Skeletal muscle tissue (tissue), 4 donors: Measurements from ENCODE around the gene CFAP410. TPM values are rescaled to one million over a fixed set of nuclear protein-coding genes. Genes with fewer than 3 reads are reported as not detected.
"Not testable (repeated sequence)": the region's sequence is repeated elsewhere in the genome, so short reads cannot be mapped to it uniquely, and the experiment has no call there.

ENCODE experiments used
- H3K27ac ChIP-seq: one replicate; pipeline ENCODE4 v1.7.0; 2013; ENCODE audit warnings: mild to moderate bottlenecking, low read depth, low read length, inconsistent platforms
- H3K27me3 ChIP-seq, 3 donors: one replicate each; pipeline ENCODE4 v1.7.0; 2013; ENCODE audit warnings: low read length in 3 of 3; ENCODE audit not compliant: control insufficient read depth in 3 of 3, insufficient read depth in 3 of 3
- H3K36me3 ChIP-seq, 3 donors: one replicate each; pipeline ENCODE4 v1.7.0; 2013; ENCODE audit warnings: low read length in 3 of 3; ENCODE audit not compliant: control insufficient read depth in 3 of 3, insufficient read depth in 3 of 3
- H3K4me1 ChIP-seq, 3 donors: one replicate each; pipeline ENCODE4 v1.7.0; 2013; ENCODE audit warnings: low read length in 3 of 3, mild to moderate bottlenecking in 3 of 3; ENCODE audit not compliant: control insufficient read depth in 3 of 3, insufficient read depth in 3 of 3
- H3K4me3 ChIP-seq, 3 donors: one replicate each; pipeline ENCODE4 v1.7.0; 2013; ENCODE audit warnings: low read length in 3 of 3
- H3K9ac ChIP-seq, 3 donors: one replicate each; pipeline ENCODE4 v1.7.0; 2013; ENCODE audit warnings: low read length in 3 of 3, mild to moderate bottlenecking in 3 of 3, moderate library complexity in 2 of 3, low read depth in 1 of 3
- H3K9me3 ChIP-seq, 3 donors: one replicate each; pipeline ENCODE4 v1.7.0; 2013; ENCODE audit warnings: low read length in 3 of 3; ENCODE audit not compliant: control insufficient read depth in 3 of 3
- total RNA-seq: library from RNA; depleted of rRNA; stranded (reverse); fragments of >200 nt; gene quantifications from one replicate; pipeline ENCODE4 v1.2.3, GENCODE V29; 2014
- donor health status: Osteomylitis.

CFAP410 gene
- total RNA-seq, 1 donor from 2014 or later, result 11.0 TPM

GRCh38 chr21:44310628-44311507 lies 28.3 kb downstream of the CFAP410 start:
- Histone ChIP-seq H3K9ac (no peak overlapping the region), H3K27ac (no peak overlapping the region), H3K4me3 (no peak overlapping the region), H3K27me3 (no peaks in the 10 kb centered on the region), H3K4me1 (no peaks in the 10 kb centered on the region), H3K36me3 (peaks cover 23 to 36% (median 24%) of the 10 kb centered on the region in 3 donors), H3K9me3 (no peaks in the 10 kb centered on the region)

DNA sequence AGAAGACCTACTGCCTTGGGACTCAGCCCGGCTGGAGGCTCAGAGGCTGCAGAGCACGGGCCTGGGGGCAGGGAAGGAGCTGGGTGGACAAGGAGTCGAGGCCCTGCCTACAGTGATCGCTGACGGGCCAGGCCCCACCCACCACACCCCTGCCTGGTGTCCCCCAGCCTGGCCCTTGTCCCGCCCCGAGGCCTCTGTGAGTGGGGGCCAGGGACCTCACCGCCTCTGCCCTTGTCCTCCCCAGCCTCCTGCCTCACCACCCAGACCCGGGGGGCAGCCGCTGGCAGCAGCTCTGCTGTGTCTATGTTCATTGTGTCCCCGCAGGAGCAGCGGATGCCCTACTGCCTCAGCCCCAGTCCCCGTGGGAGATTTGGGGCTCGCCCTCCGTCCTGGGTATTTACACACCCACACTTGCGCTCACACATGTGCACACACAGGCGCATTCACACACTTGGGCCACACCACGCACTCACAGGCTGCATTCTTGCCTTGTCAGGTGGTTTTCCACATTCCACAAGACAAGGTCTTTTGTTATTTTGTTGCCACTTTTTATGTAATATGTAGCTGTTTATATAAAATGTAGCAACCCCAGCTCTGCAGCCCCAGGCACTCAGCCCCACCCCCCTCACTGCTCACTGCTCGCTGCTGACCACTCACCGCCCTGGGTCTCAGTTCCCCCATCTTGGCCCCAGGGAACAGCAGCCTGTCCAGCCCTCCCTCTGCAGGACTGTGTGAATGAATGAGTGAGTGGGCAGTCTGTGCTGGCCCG lies 32.1 kb downstream of the CFAP410 start:
- H3K27me3 ChIP-seq, result no peaks in the 10 kb centered on the region
- H3K36me3 ChIP-seq, result peaks cover 17 to 18% (median 18%) of the 10 kb centered on the region in 3 donors
- H3K4me3 ChIP-seq, result no peak overlapping the region
- H3K9me3 ChIP-seq, result no peaks in the 10 kb centered on the region
- H3K9ac ChIP-seq, result no peak overlapping the region
- peaks cover 11 to 19% (median 16%) of the 10 kb centered on the region in 3 donors for H3K4me1 ChIP-seq
- H3K27ac ChIP-seq, result no peak overlapping the region

GRCh38 chr21:44305691-44306090 lies 33.5 kb downstream of the CFAP410 start:
- H3K9ac ChIP-seq, result no peak overlapping the region
- peaks cover 4 to 9% (median 5%) of the 10 kb centered on the region in 3 donors for H3K36me3 ChIP-seq
- H3K9me3 ChIP-seq, result no peaks in the 10 kb centered on the region
- H3K4me1 ChIP-seq, result peaks cover 23 to 32% (median 30%) of the 10 kb centered on the region in 3 donors
- H3K27ac ChIP-seq, result no peak overlapping the region
- H3K4me3 ChIP-seq, result no peak overlapping the region
- H3K27me3 ChIP-seq, result no peaks in the 10 kb centered on the region

GRCh38 chr21:44304877-44305293 lies 34.3 kb downstream of the CFAP410 start:
- H3K36me3 ChIP-seq, result peaks cover 1 to 9% (median 2%) of the 10 kb centered on the region in 3 donors
- H3K4me1 ChIP-seq, result peaks cover 25 to 32% (median 31%) of the 10 kb centered on the region in 3 donors
- no peaks in the 10 kb centered on the region for H3K9me3 ChIP-seq
- no peak overlapping the region for H3K4me3 ChIP-seq
- no peaks in the 10 kb centered on the region for H3K27me3 ChIP-seq
- no peak overlapping the region for H3K9ac ChIP-seq
- no peak overlapping the region for H3K27ac ChIP-seq

DNA sequence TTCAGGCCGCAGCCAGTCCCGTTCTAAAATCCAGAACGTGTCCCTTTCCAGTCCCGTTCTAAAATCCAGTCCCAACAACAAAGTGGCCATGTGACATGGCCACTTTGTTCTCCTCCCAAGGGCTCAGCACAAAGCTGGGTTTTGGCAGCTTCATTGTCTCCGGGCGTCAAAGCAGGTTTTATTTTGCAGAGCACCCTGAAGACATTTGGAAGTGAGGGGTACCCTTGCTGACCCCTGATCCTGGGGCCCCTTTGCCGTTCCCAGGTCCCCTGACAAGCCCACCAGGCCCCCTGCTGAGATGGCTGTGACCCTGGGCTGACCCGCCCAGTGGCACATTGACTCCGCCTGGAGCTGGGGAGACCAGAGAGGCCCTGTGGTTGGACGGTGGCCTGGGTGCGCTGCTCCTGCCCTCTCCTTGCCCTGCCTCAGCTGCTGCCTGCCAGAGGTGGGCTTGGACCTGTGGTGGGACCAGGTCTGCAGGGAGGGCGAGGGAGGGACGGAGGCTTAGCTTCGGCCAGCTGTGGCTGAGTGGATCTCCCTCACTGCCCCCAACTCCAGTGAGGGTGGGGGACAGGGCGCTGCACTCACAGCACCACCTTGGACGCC lies 35.1 kb downstream of the CFAP410 start:
- H3K4me1 ChIP-seq, result peaks cover 31 to 37% (median 36%) of the 10 kb centered on the region in 3 donors
- no peaks in the 10 kb centered on the region for H3K9me3 ChIP-seq
- H3K27me3 ChIP-seq, result peaks cover 0 to 1% (median 0%) of the 10 kb centered on the region in 3 donors
- H3K36me3 ChIP-seq, result peaks cover 0 to 9% (median 2%) of the 10 kb centered on the region in 3 donors
- H3K27ac ChIP-seq, result no peak overlapping the region
- H3K9ac ChIP-seq, result peak overlapping the region in 1 of 3 donors; percentile 33
- H3K4me3 ChIP-seq, result no peak overlapping the region

- H3K27me3 ChIP-seq, result peaks cover 0 to 3% (median 0%) of the 10 kb centered on the region in 3 donors
- peak overlapping the region in 1 of 3 donors; percentile 25 for H3K9ac ChIP-seq
- no peaks in the 10 kb centered on the region for H3K9me3 ChIP-seq
- H3K4me1 ChIP-seq, result peaks cover 33 to 40% (median 37%) of the 10 kb centered on the region in 3 donors
- peaks cover 0 to 6% (median 2%) of the 10 kb centered on the region in 3 donors for H3K36me3 ChIP-seq
- no peak overlapping the region for H3K27ac ChIP-seq
- no peak overlapping the region for H3K4me3 ChIP-seq
These were observed 35.7 kb downstream of the CFAP410 start for GRCh38 chr21:44303490-44303981.

GRCh38 chr21:44302573-44303401 lies 36.4 kb downstream of the CFAP410 start:
- Histone ChIP-seq H3K9ac (peak overlapping the region in 1 of 3 donors; percentile 66), H3K4me1 (peaks cover 33 to 40% (median 40%) of the 10 kb centered on the region in 3 donors)
- H3K4me3 ChIP-seq, H3K36me3 ChIP-seq, H3K27me3 ChIP-seq, H3K9me3 ChIP-seq, H3K27ac ChIP-seq: not testable (repeated sequence)

GRCh38 chr21:44301961-44302406 lies 37.2 kb downstream of the CFAP410 start:
- H3K4me1 ChIP-seq, result peaks cover 33 to 45% (median 44%) of the 10 kb centered on the region in 3 donors

GRCh38 chr21:44301141-44301540 lies 38.0 kb downstream of the CFAP410 start:
- H3K9ac ChIP-seq, result peak overlapping the region in 2 of 3 donors; percentile 53 to 77
- H3K4me3 ChIP-seq, result peak overlapping the region; percentile 54 to 73 (median 71)
- no peak overlapping the region for H3K27ac ChIP-seq
- H3K9me3 ChIP-seq, result no peaks in the 10 kb centered on the region
- H3K27me3 ChIP-seq, result peaks cover 0 to 8% (median 3%) of the 10 kb centered on the region in 3 donors
- no peaks in the 10 kb centered on the region for H3K36me3 ChIP-seq
- peaks cover 33 to 45% (median 44%) of the 10 kb centered on the region in 3 donors for H3K4me1 ChIP-seq

More at GRCh38 chr21:44301961-44302406, 37.2 kb downstream of the CFAP410 start:
- Histone ChIP-seq H3K27me3 (peaks cover 0 to 8% (median 3%) of the 10 kb centered on the region in 3 donors), H3K27ac (no peak overlapping the region), H3K9me3 (no peaks in the 10 kb centered on the region), H3K4me3 (no peak overlapping the region), H3K36me3 (peaks cover 0 to 2% (median 0%) of the 10 kb centered on the region in 3 donors), H3K9ac (peak overlapping the region in 1 of 3 donors; percentile 66)
